IPS-15b (cell line): ENCODE measurements around the gene HOXA9.

Source experiments
- H3K27me3 ChIP-seq: one replicate; pipeline ENCODE4 v1.6.1; 2013; ENCODE audit warnings: low read length; ENCODE audit not compliant: control insufficient read depth, insufficient read depth
- H3K36me3 ChIP-seq: one replicate; pipeline ENCODE4 v1.6.1; 2013; ENCODE audit warnings: low read length; ENCODE audit not compliant: control insufficient read depth, insufficient read depth
- H3K4me1 ChIP-seq: one replicate; pipeline ENCODE4 v1.6.1; 2013; ENCODE audit warnings: mild to moderate bottlenecking, low read length; ENCODE audit not compliant: control insufficient read depth, insufficient read depth
- H3K4me3 ChIP-seq: one replicate; pipeline ENCODE4 v1.5.1; 2013; ENCODE audit warnings: low read depth, low read length
- H3K9ac ChIP-seq: one replicate; pipeline ENCODE4 v1.6.1; 2013; ENCODE audit warnings: low read depth, mild to moderate bottlenecking, low read length
- H3K9me3 ChIP-seq: one replicate; pipeline ENCODE4 v1.6.1; 2013; ENCODE audit warnings: mild to moderate bottlenecking, low read length; ENCODE audit not compliant: control insufficient read depth, insufficient read depth

Gene HOXA9

DNA sequence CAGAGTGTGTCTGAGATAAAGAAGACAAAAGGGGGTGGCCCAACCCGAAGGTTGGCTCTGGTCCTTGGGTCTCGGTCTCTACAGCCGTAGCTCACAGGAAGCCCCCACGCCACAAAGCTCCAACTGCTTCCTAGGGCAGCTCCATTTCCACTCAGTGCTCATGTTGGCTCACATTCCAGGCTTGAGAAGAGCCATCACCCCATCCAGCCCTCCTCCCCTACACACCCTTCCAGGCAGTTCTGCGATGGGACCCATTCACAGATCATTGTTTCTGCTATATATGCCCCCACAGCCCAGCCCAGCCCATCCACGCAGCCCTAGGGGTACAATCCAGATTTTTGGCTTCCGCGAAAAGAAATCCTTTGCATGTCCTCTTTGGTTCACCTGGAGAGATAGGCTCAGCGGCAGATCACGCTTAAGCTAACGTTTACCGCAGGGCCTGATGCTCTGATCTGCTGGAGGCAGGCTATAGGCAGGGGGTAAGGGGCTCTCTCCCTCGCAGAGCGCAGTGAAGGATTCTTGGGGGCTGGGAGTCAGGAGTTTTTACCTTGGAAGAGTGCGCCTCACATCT is 25.9 kb upstream of the HOXA9 start:
- H3K9me3 ChIP-seq: no peaks in the 10 kb centered on the region
- peaks cover 100% of the 10 kb centered on the region for H3K27me3 ChIP-seq
- peaks cover 5% of the 10 kb centered on the region for H3K4me1 ChIP-seq
- peak overlapping the region; percentile 26 for H3K4me3 ChIP-seq
- no peak overlapping the region for H3K9ac ChIP-seq
- H3K36me3 ChIP-seq: no peaks in the 10 kb centered on the region

DNA sequence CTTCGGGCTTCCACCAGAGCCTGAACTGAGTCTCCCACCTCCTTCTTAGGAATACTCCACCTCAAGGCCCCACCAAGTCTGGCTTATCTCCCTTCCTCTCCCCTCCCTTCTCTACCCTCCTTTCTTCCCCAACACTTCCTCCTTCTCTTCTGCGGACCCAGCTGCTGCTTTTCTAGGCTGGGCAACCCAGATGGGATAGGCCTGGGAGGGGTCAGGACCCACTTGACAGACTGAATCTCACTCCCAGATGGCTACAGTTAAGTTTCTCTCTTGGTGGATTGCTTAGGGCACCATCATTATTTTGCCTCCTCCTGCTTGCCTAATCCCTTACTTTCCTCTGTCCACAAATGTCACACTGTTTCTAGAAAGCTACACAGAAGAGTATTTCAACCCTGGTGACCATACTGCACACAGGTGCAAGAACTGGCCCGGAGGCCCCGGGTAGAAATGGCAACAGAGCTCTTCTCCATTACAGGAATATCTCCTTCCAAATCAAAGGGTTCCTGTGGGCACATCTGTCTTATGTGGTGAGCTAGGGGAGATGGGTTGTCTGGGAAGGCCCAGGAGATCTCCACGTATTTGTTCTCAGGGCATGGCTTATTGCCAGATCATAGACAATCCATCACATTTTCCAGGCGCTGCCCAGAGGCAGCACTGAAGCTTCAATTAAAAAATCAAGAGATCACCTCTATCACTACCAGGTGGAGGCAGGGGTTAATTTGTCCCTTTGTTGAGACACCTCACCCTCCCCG is 24.8 kb upstream of the HOXA9 start:
- peaks cover 100% of the 10 kb centered on the region for H3K27me3 ChIP-seq
- peak overlapping the region; percentile 26 for H3K4me3 ChIP-seq
- H3K9me3 ChIP-seq: no peaks in the 10 kb centered on the region
- no peaks in the 10 kb centered on the region for H3K36me3 ChIP-seq
- H3K4me1 ChIP-seq: peaks cover 8% of the 10 kb centered on the region
- H3K9ac ChIP-seq: no peak overlapping the region

DNA sequence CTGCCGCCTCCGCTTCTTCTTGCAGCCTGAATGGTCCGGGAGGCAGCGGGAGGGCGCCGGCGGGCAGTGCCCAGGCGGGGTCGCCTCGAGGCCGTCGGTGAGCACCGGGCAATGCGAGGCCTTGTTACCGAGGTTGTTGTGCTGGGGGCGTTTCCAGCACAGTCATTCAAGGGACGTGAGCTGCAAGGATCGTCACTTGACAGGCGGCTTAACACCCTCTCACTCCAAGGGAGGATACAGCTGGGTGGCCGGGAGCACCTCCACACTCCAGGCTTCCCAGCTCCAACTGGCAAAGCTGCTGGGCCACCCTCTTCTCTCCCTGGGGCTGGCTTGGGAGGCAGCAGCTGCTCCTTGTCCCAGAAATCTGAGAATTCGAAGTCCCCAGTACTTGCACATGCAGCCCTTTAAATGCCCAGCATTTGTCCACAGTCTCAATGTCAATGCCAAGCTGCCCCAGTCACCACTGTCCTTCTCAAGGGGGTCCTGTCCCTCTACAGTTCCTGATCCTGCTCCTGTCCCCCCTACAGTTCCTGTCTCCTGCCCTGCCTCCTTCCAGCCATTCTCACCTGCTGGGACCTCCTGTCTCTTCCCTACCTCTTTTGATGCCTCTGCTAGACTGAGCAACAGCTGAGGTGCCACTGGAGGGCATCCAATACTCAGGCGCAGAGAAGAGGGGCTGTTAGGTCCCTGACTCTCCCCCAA is 24.1 kb upstream of the HOXA9 start:
- H3K9me3 ChIP-seq: no peaks in the 10 kb centered on the region
- H3K4me1 ChIP-seq: peaks cover 8% of the 10 kb centered on the region
- peak overlapping the region; percentile 26 for H3K4me3 ChIP-seq
- no peaks in the 10 kb centered on the region for H3K36me3 ChIP-seq
- H3K9ac ChIP-seq: no peak overlapping the region
- H3K27me3 ChIP-seq: peaks cover 100% of the 10 kb centered on the region

DNA sequence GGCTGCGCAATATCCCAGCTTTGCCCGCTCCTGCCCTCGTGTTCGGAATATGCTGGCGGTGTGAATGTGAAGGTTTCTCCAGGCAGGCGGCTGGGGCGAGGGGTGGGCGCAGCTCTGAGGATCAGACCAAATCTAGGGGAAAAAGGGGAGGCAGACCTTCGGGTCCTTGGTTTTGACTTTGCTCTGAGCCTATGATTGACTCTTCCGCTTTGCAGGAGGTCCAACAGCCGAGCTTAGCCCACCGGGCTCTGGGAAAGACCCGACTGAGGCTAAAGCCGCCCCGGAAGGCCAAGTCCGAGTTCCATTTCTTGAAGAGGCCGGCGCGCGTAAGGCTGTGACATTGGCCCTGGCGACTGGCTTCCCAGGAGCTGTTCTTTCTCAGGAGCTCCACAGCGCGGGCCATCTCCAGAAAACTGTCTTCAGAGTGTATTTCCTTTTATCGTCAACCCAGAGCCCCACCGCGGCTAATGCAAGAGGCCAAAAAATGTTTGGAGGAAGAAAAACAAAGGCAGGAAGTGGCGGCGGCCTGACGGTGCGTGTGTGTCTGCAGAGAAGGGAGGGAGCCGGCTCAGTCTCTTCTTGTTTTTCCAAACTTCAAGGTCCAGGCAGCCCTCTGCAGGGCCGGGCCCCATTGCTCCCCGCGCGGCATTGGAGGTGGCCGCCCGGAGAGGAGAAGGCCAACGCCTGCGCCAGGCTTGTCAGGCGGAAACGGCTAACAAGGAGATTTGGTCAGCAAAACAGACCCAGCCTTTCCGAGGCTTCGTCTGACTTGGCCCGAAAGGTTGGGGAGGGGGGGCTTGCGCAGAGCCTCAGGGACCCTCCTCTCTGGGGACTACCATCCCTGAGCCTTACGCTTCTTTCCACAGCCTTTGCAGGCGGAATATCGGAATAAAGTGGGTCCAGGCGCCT is 23.3 kb upstream of the HOXA9 start:
- no peak overlapping the region for H3K9ac ChIP-seq
- no peaks in the 10 kb centered on the region for H3K9me3 ChIP-seq
- no peaks in the 10 kb centered on the region for H3K36me3 ChIP-seq
- peak overlapping the region; percentile 43 for H3K4me3 ChIP-seq
- H3K27me3 ChIP-seq: peaks cover 99% of the 10 kb centered on the region
- H3K4me1 ChIP-seq: peaks cover 8% of the 10 kb centered on the region

DNA sequence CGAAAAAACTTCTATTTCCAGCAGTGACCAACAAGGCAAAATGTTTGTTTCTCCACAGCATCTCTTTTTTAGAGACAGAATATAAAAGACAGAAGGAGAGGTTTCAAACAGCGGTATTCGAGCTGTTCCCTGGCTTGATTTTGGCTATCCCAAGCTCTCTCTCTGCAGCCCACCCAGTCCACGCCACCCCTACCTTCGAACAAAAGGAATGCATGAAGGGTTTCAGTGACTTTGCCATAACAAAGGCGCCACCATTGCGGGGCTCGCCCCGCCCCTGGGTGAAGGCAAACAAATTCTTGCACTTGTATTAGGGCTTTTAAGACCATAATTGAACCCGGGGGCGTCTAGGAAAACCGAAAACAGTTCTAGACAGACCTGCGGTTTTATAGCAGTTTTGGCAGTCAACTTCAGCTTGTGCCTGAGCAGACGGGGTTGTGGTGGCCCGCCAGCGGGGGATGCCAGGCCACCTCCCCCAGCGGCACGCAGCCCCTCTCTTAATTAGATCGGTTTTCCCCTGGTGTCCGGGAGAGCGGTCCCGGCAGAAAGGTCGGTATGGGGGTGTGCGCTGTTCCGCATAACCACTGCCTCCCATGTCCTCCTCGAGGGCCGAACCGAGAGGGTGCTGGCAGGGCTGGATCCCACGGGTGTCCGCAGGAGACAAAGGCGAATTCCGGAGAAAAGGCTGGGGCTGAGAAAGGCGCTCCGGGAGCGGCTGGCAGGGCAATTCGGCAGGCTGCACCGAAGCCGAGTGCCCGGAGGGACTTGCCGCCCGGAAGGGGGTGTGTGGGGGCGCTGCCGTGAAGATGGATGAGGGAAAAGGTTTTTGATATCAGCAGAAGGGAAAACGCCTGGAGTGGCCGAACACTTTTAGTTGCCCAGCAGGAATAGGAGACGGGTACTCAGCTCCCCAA is 22.4 kb upstream of the HOXA9 start:
- Histone ChIP-seq H3K9me3 (no peaks in the 10 kb centered on the region), H3K4me3 (peak overlapping the region; percentile 43), H3K27me3 (peaks cover 99% of the 10 kb centered on the region), H3K9ac (no peak overlapping the region), H3K4me1 (peaks cover 8% of the 10 kb centered on the region), H3K36me3 (no peaks in the 10 kb centered on the region)

DNA sequence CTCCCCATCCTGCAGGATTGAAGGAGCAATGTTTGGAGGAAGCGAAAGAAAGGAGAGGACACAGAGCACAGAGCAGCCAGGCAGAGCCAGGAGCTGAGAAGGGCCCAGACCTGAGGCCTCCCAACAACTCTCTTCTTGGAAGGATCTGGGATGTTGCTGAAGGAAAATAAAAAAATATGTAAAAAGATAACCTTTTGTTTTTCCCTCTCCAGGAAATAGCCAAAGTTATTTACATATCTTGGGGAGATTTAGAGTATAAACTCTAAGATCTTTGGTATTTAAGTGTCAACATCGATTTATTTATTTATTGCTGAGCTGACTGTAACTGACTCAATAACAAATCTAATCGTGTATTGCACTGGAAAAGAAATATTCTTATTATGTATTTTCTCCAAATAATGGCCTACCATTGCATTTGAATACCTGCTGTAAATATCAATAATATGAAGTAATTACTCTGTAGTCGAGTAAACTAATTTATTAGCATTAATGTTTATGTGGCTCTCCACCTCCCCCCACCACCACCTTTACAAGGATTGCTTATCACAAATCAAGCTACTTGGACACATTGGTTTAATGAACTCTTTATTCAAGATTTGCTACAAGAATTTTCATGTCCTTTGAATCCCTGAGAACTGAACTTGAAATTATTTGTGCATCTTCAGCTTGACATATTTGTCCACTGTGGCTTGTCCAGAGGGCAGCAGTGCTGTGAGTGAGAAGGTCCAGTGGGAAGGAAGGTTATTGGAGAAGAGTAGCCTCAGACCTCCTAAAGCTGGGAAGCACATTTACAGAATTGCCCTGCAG is 21.5 kb upstream of the HOXA9 start:
- peaks cover 8% of the 10 kb centered on the region for H3K4me1 ChIP-seq
- no peak overlapping the region for H3K9ac ChIP-seq
- H3K27me3 ChIP-seq: peaks cover 99% of the 10 kb centered on the region
- no peaks in the 10 kb centered on the region for H3K9me3 ChIP-seq
- peak overlapping the region; percentile 26 for H3K4me3 ChIP-seq
- no peaks in the 10 kb centered on the region for H3K36me3 ChIP-seq

DNA sequence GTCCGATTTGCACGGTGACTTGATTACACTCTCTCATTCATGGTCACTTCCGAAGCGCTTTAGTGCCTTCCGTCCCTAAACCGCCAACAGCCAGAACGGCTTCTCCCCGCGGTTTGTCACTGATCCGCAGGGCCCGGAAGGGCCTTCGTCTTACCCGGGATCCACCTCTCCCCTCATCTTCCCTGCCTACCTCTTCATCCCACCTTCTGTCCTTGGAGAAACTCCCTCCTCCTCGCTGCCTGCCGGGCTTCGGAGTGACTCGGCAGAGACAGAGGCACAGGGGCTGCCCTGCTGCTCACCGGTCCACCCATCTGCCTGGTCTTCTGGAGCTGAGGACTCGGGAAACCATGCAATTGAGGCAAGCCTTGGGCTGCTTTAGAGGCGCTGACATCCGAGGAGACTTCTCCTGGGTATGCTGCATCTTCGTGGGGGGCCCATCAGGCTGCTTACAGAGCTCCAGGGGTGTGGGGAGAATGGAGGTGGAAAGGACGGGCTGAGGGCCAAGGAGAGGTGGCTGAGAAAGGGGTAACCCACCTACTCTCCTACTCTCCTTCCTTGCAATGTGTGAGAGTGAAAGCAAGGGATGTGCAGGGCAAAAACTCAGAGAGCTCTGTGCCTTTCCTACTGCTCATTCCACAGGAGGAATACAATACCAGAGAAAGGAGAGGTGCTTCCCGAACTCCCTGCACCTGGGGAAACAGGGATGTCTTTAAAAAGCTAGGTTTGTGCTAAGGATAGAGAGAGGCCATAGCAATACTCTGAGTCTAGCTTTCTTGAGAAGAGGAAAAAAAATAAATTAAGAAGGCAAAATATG is 20.7 kb upstream of the HOXA9 start:
- peaks cover 99% of the 10 kb centered on the region for H3K27me3 ChIP-seq
- peaks cover 8% of the 10 kb centered on the region for H3K4me1 ChIP-seq
- no peak overlapping the region for H3K9ac ChIP-seq
- no peaks in the 10 kb centered on the region for H3K9me3 ChIP-seq
- no peaks in the 10 kb centered on the region for H3K36me3 ChIP-seq
- peak overlapping the region; percentile 4 for H3K4me3 ChIP-seq

DNA sequence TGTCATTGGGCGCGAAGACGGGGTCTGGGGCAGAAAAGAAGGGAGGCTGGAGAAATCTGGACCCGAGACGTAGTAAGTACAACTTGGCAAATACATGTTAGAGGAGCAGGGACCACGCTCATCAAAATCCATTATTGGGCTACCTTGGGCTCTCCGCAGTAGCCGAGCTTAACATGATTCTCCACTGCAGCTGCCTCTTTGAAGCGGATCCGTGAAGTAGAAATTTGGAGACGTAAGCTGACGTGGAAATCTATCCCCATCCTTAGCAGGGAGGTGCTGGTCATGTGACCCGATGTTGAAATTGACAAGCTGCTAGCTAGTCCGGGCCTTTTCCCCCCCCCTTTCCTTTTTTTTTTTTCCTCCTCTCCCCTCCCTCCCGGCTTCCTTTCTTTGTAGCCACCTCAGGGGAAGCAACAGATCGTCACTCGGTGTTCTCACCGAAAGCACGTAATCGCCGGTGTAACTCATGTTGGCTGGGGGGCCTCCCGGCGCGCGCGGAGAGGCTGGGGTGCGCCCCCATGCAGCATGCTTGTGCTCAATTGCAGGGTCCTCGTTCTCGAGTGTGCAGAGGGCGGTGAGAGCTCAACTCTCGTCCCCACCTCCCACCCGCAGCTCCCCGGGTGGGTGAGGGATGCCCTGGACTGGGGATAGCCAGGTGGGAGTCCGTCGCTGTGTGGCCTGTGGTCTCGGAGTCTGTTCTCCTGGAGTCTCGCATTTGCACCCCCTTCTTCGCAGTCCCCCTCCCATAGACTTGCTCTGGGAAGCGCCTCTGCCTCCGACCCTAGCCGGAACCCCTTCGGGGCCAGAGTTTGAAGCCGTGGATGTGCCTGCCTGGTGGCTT is 19.9 kb upstream of the HOXA9 start, which contains the start of gene HOXA11:
TSS of gene HOXA11 (minus strand) at position 220 of the 841 bp plus-strand sequence. CDS start at position 132, 88 bp downstream.
- peaks cover 8% of the 10 kb centered on the region for H3K4me1 ChIP-seq
- H3K9me3 ChIP-seq: no peaks in the 10 kb centered on the region
- peak within 1 kb of the TSS; percentile 4 for H3K4me3 ChIP-seq
- peaks cover 99% of the 10 kb centered on the region for H3K27me3 ChIP-seq
- no peak within 1 kb of the TSS for H3K9ac ChIP-seq
- H3K36me3 ChIP-seq: no peaks in the 10 kb centered on the region

DNA sequence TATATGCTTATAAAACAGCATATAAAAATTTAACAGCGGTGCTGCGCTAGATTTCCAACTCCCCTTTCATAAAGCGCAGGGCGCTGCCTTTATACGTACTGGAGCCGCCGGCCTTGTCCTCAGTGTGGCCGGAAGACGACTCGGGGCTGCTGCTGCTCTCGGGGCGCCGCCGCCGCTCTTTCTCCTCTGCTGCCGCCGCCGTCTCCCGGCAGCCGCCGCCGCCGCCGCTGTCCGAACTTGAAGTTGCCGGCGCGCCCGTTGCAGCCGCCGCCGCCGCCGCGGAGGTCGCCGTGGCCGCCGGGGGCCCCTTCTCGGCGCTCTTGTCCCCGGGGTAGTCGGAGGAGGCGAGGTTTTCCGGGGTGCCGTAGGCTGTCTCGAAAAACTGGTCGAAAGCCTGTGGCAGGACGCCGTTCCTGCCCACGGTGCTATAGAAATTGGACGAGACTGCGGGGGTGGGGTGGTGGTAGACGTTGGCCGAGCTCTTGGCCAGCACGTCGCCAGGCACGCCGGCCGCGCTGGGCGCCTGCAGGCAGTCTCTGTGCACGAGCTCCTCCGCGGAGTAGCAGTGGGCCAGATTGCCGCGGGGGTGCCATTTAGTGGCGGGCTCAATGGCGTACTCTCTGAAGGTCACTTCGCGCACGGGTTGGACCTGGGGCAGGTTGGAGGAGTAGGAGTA is 19.1 kb upstream of the HOXA9 start:
- H3K36me3 ChIP-seq: no peaks in the 10 kb centered on the region
- peaks cover 8% of the 10 kb centered on the region for H3K4me1 ChIP-seq
- no peaks in the 10 kb centered on the region for H3K9me3 ChIP-seq
- no peak overlapping the region for H3K9ac ChIP-seq
- H3K4me3 ChIP-seq: peak overlapping the region; percentile 4
- peaks cover 99% of the 10 kb centered on the region for H3K27me3 ChIP-seq
